ENCODE results near the gene TTC38.

The TTC38 gene

GRCh38 chr22:46250783-46251125, 17.1 kb upstream of the TTC38 start:
- in situ Hi-C loops (cut with MboI; ENCODE audit: low sequenced_read_pairs, unreplicated experiment) = no loop called here
- no peak for DNase-seq (ENCODE audit: low spot score)
- TF ChIP-seq CTCF (IDR thresholded peaks at IDR 0.05; ENCODE audit: borderline replicate concordance, control extremely low read depth, extremely low read depth, insufficient read depth, missing control alignments) = no peak

- DNase-seq (ENCODE audit: low spot score) = no peak
- in situ Hi-C loops (cut with MboI; ENCODE audit: low sequenced_read_pairs, unreplicated experiment) = no loop called here
- no peak for TF ChIP-seq CTCF (IDR thresholded peaks at IDR 0.05; ENCODE audit: borderline replicate concordance, control extremely low read depth, extremely low read depth, insufficient read depth, missing control alignments)
Measured at GRCh38 chr22:46251266-46251665, 16.5 kb upstream of the TTC38 start.

- in situ Hi-C loops (cut with MboI; ENCODE audit: low sequenced_read_pairs, unreplicated experiment) = no loop called here
- TF ChIP-seq CTCF (IDR thresholded peaks at IDR 0.05; ENCODE audit: borderline replicate concordance, control extremely low read depth, extremely low read depth, insufficient read depth, missing control alignments) = no peak
- DNase-seq (ENCODE audit: low spot score) = no peak
Measured at GRCh38 chr22:46251816-46252380, 15.9 kb upstream of the TTC38 start.

- in situ Hi-C loops (cut with MboI; ENCODE audit: low sequenced_read_pairs, unreplicated experiment) = no loop called here
- no peak for DNase-seq (ENCODE audit: low spot score)
- TF ChIP-seq CTCF (IDR thresholded peaks at IDR 0.05; ENCODE audit: borderline replicate concordance, control extremely low read depth, extremely low read depth, insufficient read depth, missing control alignments) = no peak
Measured at GRCh38 chr22:46256358-46256958, 11.3 kb upstream of the TTC38 start.

- DNase-seq (ENCODE audit: low spot score) = no peak
- in situ Hi-C loops (cut with MboI; ENCODE audit: low sequenced_read_pairs, unreplicated experiment) = no loop called here
- TF ChIP-seq CTCF (IDR thresholded peaks at IDR 0.05; ENCODE audit: borderline replicate concordance, control extremely low read depth, extremely low read depth, insufficient read depth, missing control alignments) = no peak
Measured at GRCh38 chr22:46259374-46259773, 8.4 kb upstream of the TTC38 start.

GRCh38 chr22:46260038-46260437, 7.8 kb upstream of the TTC38 start:
- TF ChIP-seq CTCF (IDR thresholded peaks at IDR 0.05; ENCODE audit: borderline replicate concordance, control extremely low read depth, extremely low read depth, insufficient read depth, missing control alignments) = no peak
- DNase-seq (ENCODE audit: low spot score) = no peak
- in situ Hi-C loops (cut with MboI; ENCODE audit: low sequenced_read_pairs, unreplicated experiment) = no loop called here

Measured in GM13976 (cell line).